ENCODE results near the gene KDM4B.

DNA sequence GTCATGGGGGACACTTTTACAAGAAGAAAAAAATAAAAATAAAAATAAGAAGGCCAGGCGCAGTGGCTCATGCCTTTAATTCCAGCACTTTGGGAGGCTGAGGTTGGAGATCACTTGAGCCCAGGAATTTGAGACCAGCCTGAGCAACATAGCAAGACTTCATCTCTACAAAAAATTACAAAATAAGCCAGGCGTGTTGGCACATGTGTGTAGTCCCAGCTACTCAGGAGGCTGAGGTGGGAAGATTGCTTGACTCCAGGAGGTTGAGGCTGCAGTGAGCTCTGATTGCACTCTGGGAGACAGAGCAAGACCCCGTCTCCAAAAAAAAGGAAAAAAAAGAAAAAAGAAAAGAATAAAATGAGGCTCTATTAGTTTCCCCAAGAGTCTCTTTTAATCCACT lies 214.7 kb downstream of the KDM4B start:
- TF ChIP-seq, protein P1, sequence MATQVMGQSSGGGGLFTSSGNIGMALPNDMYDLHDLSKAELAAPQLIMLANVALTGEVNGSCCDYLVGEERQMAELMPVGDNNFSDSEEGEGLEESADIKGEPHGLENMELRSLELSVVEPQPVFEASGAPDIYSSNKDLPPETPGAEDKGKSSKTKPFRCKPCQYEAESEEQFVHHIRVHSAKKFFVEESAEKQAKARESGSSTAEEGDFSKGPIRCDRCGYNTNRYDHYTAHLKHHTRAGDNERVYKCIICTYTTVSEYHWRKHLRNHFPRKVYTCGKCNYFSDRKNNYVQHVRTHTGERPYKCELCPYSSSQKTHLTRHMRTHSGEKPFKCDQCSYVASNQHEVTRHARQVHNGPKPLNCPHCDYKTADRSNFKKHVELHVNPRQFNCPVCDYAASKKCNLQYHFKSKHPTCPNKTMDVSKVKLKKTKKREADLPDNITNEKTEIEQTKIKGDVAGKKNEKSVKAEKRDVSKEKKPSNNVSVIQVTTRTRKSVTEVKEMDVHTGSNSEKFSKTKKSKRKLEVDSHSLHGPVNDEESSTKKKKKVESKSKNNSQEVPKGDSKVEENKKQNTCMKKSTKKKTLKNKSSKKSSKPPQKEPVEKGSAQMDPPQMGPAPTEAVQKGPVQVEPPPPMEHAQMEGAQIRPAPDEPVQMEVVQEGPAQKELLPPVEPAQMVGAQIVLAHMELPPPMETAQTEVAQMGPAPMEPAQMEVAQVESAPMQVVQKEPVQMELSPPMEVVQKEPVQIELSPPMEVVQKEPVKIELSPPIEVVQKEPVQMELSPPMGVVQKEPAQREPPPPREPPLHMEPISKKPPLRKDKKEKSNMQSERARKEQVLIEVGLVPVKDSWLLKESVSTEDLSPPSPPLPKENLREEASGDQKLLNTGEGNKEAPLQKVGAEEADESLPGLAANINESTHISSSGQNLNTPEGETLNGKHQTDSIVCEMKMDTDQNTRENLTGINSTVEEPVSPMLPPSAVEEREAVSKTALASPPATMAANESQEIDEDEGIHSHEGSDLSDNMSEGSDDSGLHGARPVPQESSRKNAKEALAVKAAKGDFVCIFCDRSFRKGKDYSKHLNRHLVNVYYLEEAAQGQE (IDR thresholded peaks at IDR 0.05) = no peak
- no peak for TF ChIP-seq JUND (IDR thresholded peaks at IDR 0.05)
- TF ChIP-seq, protein P2, sequence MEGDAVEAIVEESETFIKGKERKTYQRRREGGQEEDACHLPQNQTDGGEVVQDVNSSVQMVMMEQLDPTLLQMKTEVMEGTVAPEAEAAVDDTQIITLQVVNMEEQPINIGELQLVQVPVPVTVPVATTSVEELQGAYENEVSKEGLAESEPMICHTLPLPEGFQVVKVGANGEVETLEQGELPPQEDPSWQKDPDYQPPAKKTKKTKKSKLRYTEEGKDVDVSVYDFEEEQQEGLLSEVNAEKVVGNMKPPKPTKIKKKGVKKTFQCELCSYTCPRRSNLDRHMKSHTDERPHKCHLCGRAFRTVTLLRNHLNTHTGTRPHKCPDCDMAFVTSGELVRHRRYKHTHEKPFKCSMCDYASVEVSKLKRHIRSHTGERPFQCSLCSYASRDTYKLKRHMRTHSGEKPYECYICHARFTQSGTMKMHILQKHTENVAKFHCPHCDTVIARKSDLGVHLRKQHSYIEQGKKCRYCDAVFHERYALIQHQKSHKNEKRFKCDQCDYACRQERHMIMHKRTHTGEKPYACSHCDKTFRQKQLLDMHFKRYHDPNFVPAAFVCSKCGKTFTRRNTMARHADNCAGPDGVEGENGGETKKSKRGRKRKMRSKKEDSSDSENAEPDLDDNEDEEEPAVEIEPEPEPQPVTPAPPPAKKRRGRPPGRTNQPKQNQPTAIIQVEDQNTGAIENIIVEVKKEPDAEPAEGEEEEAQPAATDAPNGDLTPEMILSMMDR (IDR thresholded peaks at IDR 0.05; ENCODE audit: low read depth, low read length, missing input control) = no peak
- TF ChIP-seq, protein P3, sequence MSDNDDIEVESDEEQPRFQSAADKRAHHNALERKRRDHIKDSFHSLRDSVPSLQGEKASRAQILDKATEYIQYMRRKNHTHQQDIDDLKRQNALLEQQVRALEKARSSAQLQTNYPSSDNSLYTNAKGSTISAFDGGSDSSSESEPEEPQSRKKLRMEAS (IDR thresholded peaks at IDR 0.05) = no peak
- TF ChIP-seq, protein P4, sequence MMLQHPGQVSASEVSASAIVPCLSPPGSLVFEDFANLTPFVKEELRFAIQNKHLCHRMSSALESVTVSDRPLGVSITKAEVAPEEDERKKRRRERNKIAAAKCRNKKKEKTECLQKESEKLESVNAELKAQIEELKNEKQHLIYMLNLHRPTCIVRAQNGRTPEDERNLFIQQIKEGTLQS (IDR thresholded peaks at IDR 0.05) = no peak
- no peak for TF ChIP-seq YY1 (IDR thresholded peaks at IDR 0.05)
- no peak for TF ChIP-seq TAF1 (conservative IDR thresholded peaks at IDR 0.05)
- TF ChIP-seq RAD21 (IDR thresholded peaks at IDR 0.05) = no peak
